Measurements from ENCODE around the gene WDR36.

Gene WDR36

DNA sequence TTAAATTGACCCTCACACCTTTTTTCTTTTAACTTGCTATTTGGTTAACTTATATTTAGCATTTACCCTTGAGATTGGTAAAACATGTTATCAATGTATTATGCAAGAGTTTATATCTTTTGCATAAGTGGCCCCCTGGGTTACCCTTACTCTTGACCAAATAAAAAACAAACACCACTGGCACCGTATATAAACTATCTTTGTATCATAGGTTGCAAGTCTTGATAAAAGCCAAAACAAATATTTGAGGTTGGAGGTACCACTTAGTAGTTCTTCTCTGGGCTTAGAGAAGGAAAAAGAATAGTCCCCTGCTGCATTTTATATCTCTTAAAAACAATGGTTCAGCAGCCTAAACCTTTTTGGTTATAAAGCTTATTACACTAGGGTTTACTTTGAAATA is 61.3 kb downstream of the WDR36 start:
- DNase-seq = no peak
- no peaks in the 10 kb centered on the region for H3K36me3 ChIP-seq
- TF ChIP-seq, protein P1, sequence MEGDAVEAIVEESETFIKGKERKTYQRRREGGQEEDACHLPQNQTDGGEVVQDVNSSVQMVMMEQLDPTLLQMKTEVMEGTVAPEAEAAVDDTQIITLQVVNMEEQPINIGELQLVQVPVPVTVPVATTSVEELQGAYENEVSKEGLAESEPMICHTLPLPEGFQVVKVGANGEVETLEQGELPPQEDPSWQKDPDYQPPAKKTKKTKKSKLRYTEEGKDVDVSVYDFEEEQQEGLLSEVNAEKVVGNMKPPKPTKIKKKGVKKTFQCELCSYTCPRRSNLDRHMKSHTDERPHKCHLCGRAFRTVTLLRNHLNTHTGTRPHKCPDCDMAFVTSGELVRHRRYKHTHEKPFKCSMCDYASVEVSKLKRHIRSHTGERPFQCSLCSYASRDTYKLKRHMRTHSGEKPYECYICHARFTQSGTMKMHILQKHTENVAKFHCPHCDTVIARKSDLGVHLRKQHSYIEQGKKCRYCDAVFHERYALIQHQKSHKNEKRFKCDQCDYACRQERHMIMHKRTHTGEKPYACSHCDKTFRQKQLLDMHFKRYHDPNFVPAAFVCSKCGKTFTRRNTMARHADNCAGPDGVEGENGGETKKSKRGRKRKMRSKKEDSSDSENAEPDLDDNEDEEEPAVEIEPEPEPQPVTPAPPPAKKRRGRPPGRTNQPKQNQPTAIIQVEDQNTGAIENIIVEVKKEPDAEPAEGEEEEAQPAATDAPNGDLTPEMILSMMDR (IDR thresholded peaks at IDR 0.05; ENCODE audit: low read depth, low read length) = no peak
- no peaks in the 10 kb centered on the region for H3K27me3 ChIP-seq
- H3K9me3 ChIP-seq = no peaks in the 10 kb centered on the region
- H3K4me1 ChIP-seq = peaks cover 3% of the 10 kb centered on the region
- no peak overlapping the region for H3K4me3 ChIP-seq (ENCODE audit: low read depth, low read length)

GRCh38 chr5:111153945-111154344 is 61.8 kb downstream of the WDR36 start:
- TF ChIP-seq, protein P1 (IDR thresholded peaks at IDR 0.05; ENCODE audit: low read depth, low read length) = no peak
- peaks cover 8% of the 10 kb centered on the region for H3K4me1 ChIP-seq
- no peak for DNase-seq

GRCh38 chr5:111158105-111158744 is 66.1 kb downstream of the WDR36 start:
- Histone ChIP-seq H3K27me3 (no peaks in the 10 kb centered on the region), H3K36me3 (no peaks in the 10 kb centered on the region), H3K4me1 (peaks cover 18% of the 10 kb centered on the region), H3K4me3 (ENCODE audit: low read depth, low read length) (no peak overlapping the region), H3K9me3 (no peaks in the 10 kb centered on the region)
- TF ChIP-seq, protein P1 (IDR thresholded peaks at IDR 0.05; ENCODE audit: low read depth, low read length) = peak; percentile 100
- peak; percentile 84 for DNase-seq

More at GRCh38 chr5:111153945-111154344, 61.8 kb downstream of the WDR36 start:
- H3K4me3 ChIP-seq (ENCODE audit: low read depth, low read length) = no peak overlapping the region
- H3K9me3 ChIP-seq = no peaks in the 10 kb centered on the region
- H3K36me3 ChIP-seq = no peaks in the 10 kb centered on the region
- H3K27me3 ChIP-seq = no peaks in the 10 kb centered on the region

DNA sequence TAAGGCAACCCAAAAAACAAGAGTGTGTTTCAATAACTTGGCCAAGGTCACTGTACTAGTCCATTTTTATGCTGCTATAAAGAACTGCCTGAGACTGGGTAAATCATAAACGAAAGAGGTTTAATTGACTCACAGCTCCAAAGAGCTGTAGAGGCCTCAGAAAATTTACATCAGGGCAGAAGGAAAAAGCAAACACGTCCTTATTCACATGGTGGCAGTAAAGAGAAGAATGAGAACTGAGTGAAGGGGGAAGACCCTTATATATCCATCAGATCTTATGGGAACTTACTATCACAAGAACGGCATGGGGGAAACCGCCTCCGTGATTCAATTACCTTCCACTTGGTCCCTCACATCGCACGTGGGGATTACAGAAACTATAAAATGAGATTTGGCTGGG is 67.7 kb downstream of the WDR36 start:
- H3K4me3 ChIP-seq (ENCODE audit: low read depth, low read length) = no peak overlapping the region
- peaks cover 26% of the 10 kb centered on the region for H3K4me1 ChIP-seq
- no peaks in the 10 kb centered on the region for H3K27me3 ChIP-seq
- no peaks in the 10 kb centered on the region for H3K9me3 ChIP-seq
- DNase-seq = peak; percentile 45
- TF ChIP-seq, protein P1 (IDR thresholded peaks at IDR 0.05; ENCODE audit: low read depth, low read length) = peak; percentile 62
- H3K36me3 ChIP-seq = no peaks in the 10 kb centered on the region

- Histone ChIP-seq H3K4me3 (ENCODE audit: low read depth, low read length) (no peak overlapping the region), H3K9me3 (no peaks in the 10 kb centered on the region), H3K36me3 (no peaks in the 10 kb centered on the region), H3K4me1 (peaks cover 30% of the 10 kb centered on the region), H3K27me3 (no peaks in the 10 kb centered on the region)
- DNase-seq = no peak
- TF ChIP-seq, protein P1 (IDR thresholded peaks at IDR 0.05; ENCODE audit: low read depth, low read length) = no peak
Observed at GRCh38 chr5:111163000-111163399, 70.9 kb downstream of the WDR36 start.

- Histone ChIP-seq H3K27me3 (no peaks in the 10 kb centered on the region), H3K9me3 (no peaks in the 10 kb centered on the region)
- no peak for DNase-seq
Observed at GRCh38 chr5:111165058-111165457, 72.9 kb downstream of the WDR36 start.

More at GRCh38 chr5:111165058-111165457, 72.9 kb downstream of the WDR36 start:
- no peak overlapping the region for H3K4me3 ChIP-seq (ENCODE audit: low read depth, low read length)
- no peaks in the 10 kb centered on the region for H3K36me3 ChIP-seq
- TF ChIP-seq, protein P1 (IDR thresholded peaks at IDR 0.05; ENCODE audit: low read depth, low read length) = peak; percentile 15; the same call in 1 of the 2 replicates
- H3K4me1 ChIP-seq = peaks cover 18% of the 10 kb centered on the region

Data from BE2C (cell line).